B cell (primary cell): ENCODE data around the gene TNFRSF12A. TPM values are rescaled to one million over a fixed set of nuclear protein-coding genes. Genes with fewer than 3 reads are reported as not detected.

Experiments
- ATAC-seq: fragments of 200-7000 bp; cut with Tn5 transposase; one replicate; pipeline ENCODE4 v1.10.0; 2021; ENCODE audit warnings: low read depth, mild to moderate bottlenecking, moderate number of reproducible peaks, moderate library complexity
- CTCF ChIA-PET: fragments of 350-600 bp; sonication (Branson Sonifier 250); formaldehyde crosslinking; loops from one replicate; lab custom pipeline; 2021; ENCODE audit warnings: antibody characterized with exemption, inconsistent platforms; lab: Charles Lee
- POLR2A ChIA-PET: fragments of 350-600 bp; sonication (Branson Sonifier 250); formaldehyde crosslinking; loops from one replicate; lab custom pipeline; 2021; ENCODE audit warnings: antibody characterized with exemption; lab: Charles Lee
- DNase-seq: peaks from one replicate; pipeline ENCODE4 v3.0.0; 2013
- H2AFZ ChIP-seq: 2 replicates; pipeline ENCODE4 v1.6.1; 2012; ENCODE audit warnings: mild to moderate bottlenecking, low read depth, low read length; ENCODE audit not compliant: insufficient read depth, poor library complexity, severe bottlenecking
- H3K27ac ChIP-seq, 2 donors: 1 replicate in 1 of 2; 2 replicates in 1 of 2; pipeline ENCODE4 v1.5.1; 2012 to 2013; ENCODE audit warnings: low read length in 2 of 2, mild to moderate bottlenecking in 2 of 2, moderate library complexity in 1 of 2
- H3K27me3 ChIP-seq, 4 experiments: fragments of 200-600 bp in 1 of 4; sonication (generic) in 1 of 4; replicated peaks in 1 of 4; 1 replicate in 2 of 4; 2 replicates in 2 of 4; pipeline versions ENCODE4 v1.6.1 to v1.7.0; 2013 to 2016; ENCODE audit warnings: low read length in 3 of 4, mild to moderate bottlenecking in 2 of 4, mixed read lengths in 1 of 4, moderate library complexity in 1 of 4; ENCODE audit not compliant: insufficient read depth in 4 of 4, control insufficient read depth in 3 of 4; ENCODE audit errors: control extremely low read depth in 1 of 4
- H3K36me3 ChIP-seq, 2 experiments: replicated peaks in 1 of 2; 1 replicate in 1 of 2; 2 replicates in 1 of 2; pipeline versions ENCODE4 v1.6.1 to v1.7.1; 2013; ENCODE audit warnings: low read length in 1 of 2; ENCODE audit not compliant: insufficient read depth in 2 of 2, control insufficient read depth in 1 of 2; ENCODE audit errors: control extremely low read depth in 1 of 2, extremely low read depth in 1 of 2
- H3K4me1 ChIP-seq, 2 donors: fragments of 200-600 bp in 1 of 2; sonication (generic) in 1 of 2; 1 replicate in 1 of 2; 2 replicates in 1 of 2; pipeline versions ENCODE4 v1.5.1 to v1.6.1; 2013 to 2017; ENCODE audit warnings: low read length in 2 of 2; ENCODE audit not compliant: control insufficient read depth in 2 of 2, insufficient read depth in 2 of 2
- H3K4me2 ChIP-seq: replicated peaks from 2 replicates; pipeline ENCODE3; 2012; ENCODE audit warnings: mild to moderate bottlenecking, low read depth, low read length; ENCODE audit not compliant: poor library complexity, severe bottlenecking
- H3K4me3 ChIP-seq, 5 experiments: fragments of 200-600 bp in 1 of 5; sonication (generic) in 1 of 5; 1 replicate in 3 of 5; 2 replicates in 2 of 5; pipeline versions ENCODE4 v1.5.1 to v1.7.0; 2011 to 2016; ENCODE audit warnings: low read length in 4 of 5, mild to moderate bottlenecking in 4 of 5, low read depth in 2 of 5, control low read depth in 1 of 5, moderate library complexity in 1 of 5; ENCODE audit not compliant: insufficient read depth in 1 of 5; ENCODE audit errors: control extremely low read depth in 1 of 5, extremely low read depth in 1 of 5
- H3K79me2 ChIP-seq: fragments of 200-600 bp; sonication (generic); one replicate; pipeline ENCODE4 v1.6.0; 2016; ENCODE audit warnings: low read length; ENCODE audit not compliant: control insufficient read depth, insufficient read depth
- H3K9ac ChIP-seq: fragments of 200-600 bp; sonication (generic); 2 replicates; pipeline ENCODE4 v1.6.1; 2017; ENCODE audit warnings: mild to moderate bottlenecking, low read length, moderate library complexity
- H3K9me3 ChIP-seq, 3 donors: one replicate each; pipeline versions ENCODE4 v1.6.1 to v1.7.1; 2013; ENCODE audit warnings: low read length in 2 of 3; ENCODE audit not compliant: control insufficient read depth in 2 of 3, insufficient read depth in 1 of 3; ENCODE audit errors: control extremely low read depth in 1 of 3
- H4K20me1 ChIP-seq: 2 replicates; pipeline ENCODE4 v1.6.0; 2012; ENCODE audit warnings: mild to moderate bottlenecking, low read length; ENCODE audit not compliant: insufficient read depth, control insufficient read depth, poor library complexity, severe bottlenecking
- H3K27ac Mint-ChIP-seq: one replicate; pipeline ENCODE4 v1.8.0; 2021; ENCODE audit warnings: mixed read lengths
- H3K27me3 Mint-ChIP-seq: one replicate; pipeline ENCODE4 v1.8.0; 2021; ENCODE audit warnings: mixed read lengths
- H3K4me1 Mint-ChIP-seq: one replicate; pipeline ENCODE4 v1.8.0; 2021; ENCODE audit warnings: mixed read lengths
- H3K4me3 Mint-ChIP-seq: one replicate; pipeline ENCODE4 v1.8.0; 2021; ENCODE audit warnings: mixed read lengths
- H3K9me3 Mint-ChIP-seq: one replicate; pipeline ENCODE4 v1.8.0; 2022; ENCODE audit warnings: mixed read lengths; ENCODE audit not compliant: insufficient read depth
- CTCF ChIP-seq: fragments of 200-600 bp; IDR thresholded peaks from one replicate; pipeline ENCODE4 v1.8.0; 2022; ENCODE audit warnings: antibody characterized with exemption, mild to moderate bottlenecking
- EZH2 ChIP-seq: IDR thresholded peaks from 2 replicates; pipeline ENCODE4 v1.6.1; 2012; ENCODE audit warnings: borderline replicate concordance, low read depth, mild to moderate bottlenecking, moderate library complexity, low read length; ENCODE audit not compliant: insufficient read depth, poor library complexity, severe bottlenecking
- WGBS: methylation state at CpG from one replicate; pipeline ENCODE4 v1.1.5; 2013; ENCODE audit warnings: missing lambda C conversion rate; ENCODE audit not compliant: insufficient coverage; 5-methylcytosine and 5-hydroxymethylcytosine counted together
- intact Hi-C: fragments of 100-400 bp; cut with micrococcal nuclease; formaldehyde crosslinking; loops from one replicate; pipeline ENCODE4 v1.10.0; 2022
- polyA plus RNA-seq: library from polyadenylated mRNA; depleted of rRNA; stranded (reverse); fragments of >200 nt; gene quantifications from 2 replicates; pipeline ENCODE4 v1.2.3, GENCODE V29; 2012
- total RNA-seq, 2 donors: library from RNA; stranded (reverse); fragments of 120-200 nt in 1 of 2; gene quantifications; 1 replicate in 1 of 2; 2 replicates in 1 of 2; pipeline versions ENCODE4 v1.2.3 to v1.2.4, GENCODE V29; 2013 to 2022

Gene TNFRSF12A
- total and polyA plus RNA-seq, 2 donors (not counting 1 experiment from before 2014, with no cell fraction given): 0.61 to 1.3 TPM

GRCh38 chr16:2977440-2977839, 42.7 kb upstream of the TNFRSF12A start:
- Histone ChIP-seq H3K79me2 (peaks cover 6% of the 10 kb centered on the region), H3K9ac (no peak overlapping the region), H2AFZ (no peak overlapping the region), H4K20me1 (peaks cover 5% of the 10 kb centered on the region), H3K27ac (no peak overlapping the region), H3K4me3 (no peak overlapping the region), H3K36me3 (no peaks in the 10 kb centered on the region), H3K4me1 (peaks cover 10 to 22% of the 10 kb centered on the region in 2 donors), H3K4me2 (no peak overlapping the region), H3K9me3 (no peaks in the 10 kb centered on the region), H3K27me3 (peaks cover 0 to 10% (median 1%) of the 10 kb centered on the region in 4 experiments)
- TF ChIP-seq EZH2 (no peak), CTCF (no peak)
- Mint-ChIP-seq H3K4me3 (no peak overlapping the region), H3K27me3 (no peaks in the 10 kb centered on the region), H3K27ac (no peak overlapping the region), H3K9me3 (no peaks in the 10 kb centered on the region), H3K4me1 (peaks cover 12% of the 10 kb centered on the region)
- CTCF ChIA-PET: interaction anchor here (0.7 to 1.9 kb wide), 2 partner anchors 10 to 14 kb away, joined by 3 to 5 read pairs; partner anchors contain the start of gene KREMEN2
- POLR2A ChIA-PET: no interaction called here
- DNase-seq: no peak
- intact Hi-C loops: no loop called here
- 86% methylated on average over 5 of the region's 6 CpGs for WGBS
- ATAC-seq: no peak

GRCh38 chr16:2979669-2980226, 40.4 kb upstream of the TNFRSF12A start:
- H3K4me3 Mint-ChIP-seq: peak overlapping the region; percentile 66
- peak overlapping the region; percentile 99 for H3K4me2 ChIP-seq
- H3K4me1 Mint-ChIP-seq: peaks cover 21% of the 10 kb centered on the region
- H3K27me3 Mint-ChIP-seq: no peaks in the 10 kb centered on the region
- no peaks in the 10 kb centered on the region for H3K9me3 ChIP-seq
- H3K27ac ChIP-seq: no peak overlapping the region
- H3K27ac Mint-ChIP-seq: peak overlapping the region; percentile 3
- H4K20me1 ChIP-seq: peaks cover 5% of the 10 kb centered on the region
- CTCF ChIA-PET: interaction anchor here (1.8 kb wide), 1 partner anchor 49 kb away, joined by 8 read pairs; no protein-coding TSS in a partner anchor
- WGBS: 7% methylated on average over 43 of the region's 43 CpGs
- H3K79me2 ChIP-seq: peaks cover 6% of the 10 kb centered on the region
- H3K27me3 ChIP-seq: peaks cover 0 to 8% (median 1%) of the 10 kb centered on the region in 4 experiments
- intact Hi-C loops: loop anchor here (1.0 to 5.0 kb wide), 4 partner anchors 10 to 202 kb away; partner anchors contain the start of genes ELOB, FLYWCH2 and PAQR4
- H3K9me3 Mint-ChIP-seq: no peaks in the 10 kb centered on the region
- H2AFZ ChIP-seq: peak overlapping the region; percentile 94
- H3K4me1 ChIP-seq: peaks cover 18 to 39% of the 10 kb centered on the region in 2 donors
- no peaks in the 10 kb centered on the region for H3K36me3 ChIP-seq
- DNase-seq (peak; percentile 39), ATAC-seq (no peak)
- POLR2A ChIA-PET: interaction anchor here (0.5 to 1.5 kb wide), 4 partner anchors 12 to 180 kb away, joined by 3 to 10 read pairs (median 4); no protein-coding TSS in a partner anchor
- peak overlapping the region; percentile 98 for H3K9ac ChIP-seq
- H3K4me3 ChIP-seq: peak overlapping the region in 4 of 5 experiments; percentile 74 to 96 (median 86)
- TF ChIP-seq CTCF: no peak
- TF ChIP-seq EZH2: no peak
